ENCODE measurements around the gene LRRFIP1.

The LRRFIP1 gene

DNA sequence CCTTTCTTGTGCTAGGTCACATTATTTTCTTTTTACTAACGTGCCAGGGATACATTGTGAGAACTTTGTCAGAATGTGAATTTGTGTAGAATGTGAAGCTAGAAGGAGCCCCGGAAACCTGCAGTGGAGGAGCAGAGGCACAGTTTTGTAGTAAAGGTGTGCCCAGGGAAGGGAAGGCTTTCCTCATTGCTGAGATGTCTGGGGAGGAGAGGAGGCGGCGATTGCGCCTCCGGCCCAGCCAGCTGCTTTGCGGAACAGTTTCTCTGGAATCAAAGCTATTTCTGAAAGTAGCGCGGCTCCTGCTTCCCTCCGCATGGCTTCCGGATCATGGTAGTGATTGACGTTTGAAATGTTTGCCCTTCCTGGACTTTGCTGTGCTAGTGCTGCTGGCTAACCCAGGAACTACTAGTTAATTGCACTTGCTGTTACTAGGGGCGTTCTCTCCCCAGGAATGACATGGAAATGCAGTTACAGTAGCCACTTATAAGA, 88.1 kb downstream of the LRRFIP1 start:
- Histone ChIP-seq H3K9ac (ENCODE audit: low read depth, low read length) (no peak overlapping the region), H3K4me1 (ENCODE audit: insufficient read depth, low read length) (no peaks in the 10 kb centered on the region), H3K27ac (ENCODE audit: low read length) (no peak overlapping the region), H2AFZ (ENCODE audit: low read depth, low read length) (no peak overlapping the region), H3K4me3 (ENCODE audit: low read depth in 1 of 2, low read length in 2 of 2) (no peak overlapping the region), H4K20me1 (ENCODE audit: insufficient read depth, low read length) (peaks cover 38% of the 10 kb centered on the region), H3K79me2 (ENCODE audit: insufficient read depth, low read length) (peaks cover 26% of the 10 kb centered on the region), H3K9me3 (ENCODE audit: insufficient read depth, low read length, severe bottlenecking) (no peaks in the 10 kb centered on the region), H3K4me2 (ENCODE audit: insufficient read depth, low read length) (no peak overlapping the region), H3K36me3 (ENCODE audit: insufficient read depth, low read length) (peaks cover 23% of the 10 kb centered on the region), H3K27me3 (ENCODE audit: insufficient read depth, low read length, poor library complexity) (no peaks in the 10 kb centered on the region)
- ATAC-seq (ENCODE audit: insufficient read depth, low read depth) (no peak), DNase-seq (no peak)
- TF ChIP-seq, protein P1, sequence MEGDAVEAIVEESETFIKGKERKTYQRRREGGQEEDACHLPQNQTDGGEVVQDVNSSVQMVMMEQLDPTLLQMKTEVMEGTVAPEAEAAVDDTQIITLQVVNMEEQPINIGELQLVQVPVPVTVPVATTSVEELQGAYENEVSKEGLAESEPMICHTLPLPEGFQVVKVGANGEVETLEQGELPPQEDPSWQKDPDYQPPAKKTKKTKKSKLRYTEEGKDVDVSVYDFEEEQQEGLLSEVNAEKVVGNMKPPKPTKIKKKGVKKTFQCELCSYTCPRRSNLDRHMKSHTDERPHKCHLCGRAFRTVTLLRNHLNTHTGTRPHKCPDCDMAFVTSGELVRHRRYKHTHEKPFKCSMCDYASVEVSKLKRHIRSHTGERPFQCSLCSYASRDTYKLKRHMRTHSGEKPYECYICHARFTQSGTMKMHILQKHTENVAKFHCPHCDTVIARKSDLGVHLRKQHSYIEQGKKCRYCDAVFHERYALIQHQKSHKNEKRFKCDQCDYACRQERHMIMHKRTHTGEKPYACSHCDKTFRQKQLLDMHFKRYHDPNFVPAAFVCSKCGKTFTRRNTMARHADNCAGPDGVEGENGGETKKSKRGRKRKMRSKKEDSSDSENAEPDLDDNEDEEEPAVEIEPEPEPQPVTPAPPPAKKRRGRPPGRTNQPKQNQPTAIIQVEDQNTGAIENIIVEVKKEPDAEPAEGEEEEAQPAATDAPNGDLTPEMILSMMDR (IDR thresholded peaks at IDR 0.05; ENCODE audit: borderline replicate concordance, extremely low read depth, low read length, poor library complexity, severe bottlenecking): no peak
- TF ChIP-seq EZH2 (IDR thresholded peaks at IDR 0.05; ENCODE audit: borderline replicate concordance, low read depth, low read length, severe bottlenecking): no peak

DNA sequence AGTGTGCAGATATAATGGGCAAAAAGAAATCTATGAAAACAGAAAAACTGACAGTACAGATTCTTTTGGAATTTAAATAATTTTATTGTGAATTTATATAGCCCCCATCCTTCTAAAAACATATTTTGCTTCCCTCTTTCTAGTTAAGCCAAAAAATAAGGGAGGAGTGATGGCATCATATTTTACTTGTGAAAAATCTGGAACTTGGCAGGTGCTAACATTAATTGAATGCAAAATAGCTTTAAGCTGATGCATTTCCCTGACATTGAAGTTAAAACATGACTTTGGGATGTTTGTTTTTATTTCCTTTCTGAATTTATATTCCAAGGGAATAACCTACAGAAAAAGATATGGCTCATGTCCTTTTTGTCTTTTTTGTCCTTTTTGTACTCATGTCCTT, 88.6 kb downstream of the LRRFIP1 start:
- peaks cover 42% of the 10 kb centered on the region for H4K20me1 ChIP-seq (ENCODE audit: insufficient read depth, low read length)
- TF ChIP-seq, protein P1 (IDR thresholded peaks at IDR 0.05; ENCODE audit: borderline replicate concordance, extremely low read depth, low read length, poor library complexity, severe bottlenecking): no peak
- TF ChIP-seq EZH2 (IDR thresholded peaks at IDR 0.05; ENCODE audit: borderline replicate concordance, low read depth, low read length, severe bottlenecking): no peak
- H3K4me1 ChIP-seq (ENCODE audit: insufficient read depth, low read length): no peaks in the 10 kb centered on the region
- H3K36me3 ChIP-seq (ENCODE audit: insufficient read depth, low read length): peaks cover 25% of the 10 kb centered on the region
- H2AFZ ChIP-seq (ENCODE audit: low read depth, low read length): no peak overlapping the region
- H3K27ac ChIP-seq (ENCODE audit: low read length): no peak overlapping the region
- no peak overlapping the region for H3K4me2 ChIP-seq (ENCODE audit: insufficient read depth, low read length)
- peaks cover 23% of the 10 kb centered on the region for H3K79me2 ChIP-seq (ENCODE audit: insufficient read depth, low read length)
- H3K27me3 ChIP-seq (ENCODE audit: insufficient read depth, low read length, poor library complexity): no peaks in the 10 kb centered on the region
- no peak for DNase-seq
- no peak overlapping the region for H3K4me3 ChIP-seq (ENCODE audit: low read depth in 1 of 2, low read length in 2 of 2)
- ATAC-seq (ENCODE audit: insufficient read depth, low read depth): no peak
- no peaks in the 10 kb centered on the region for H3K9me3 ChIP-seq (ENCODE audit: insufficient read depth, low read length, severe bottlenecking)
- H3K9ac ChIP-seq (ENCODE audit: low read depth, low read length): no peak overlapping the region

DNA sequence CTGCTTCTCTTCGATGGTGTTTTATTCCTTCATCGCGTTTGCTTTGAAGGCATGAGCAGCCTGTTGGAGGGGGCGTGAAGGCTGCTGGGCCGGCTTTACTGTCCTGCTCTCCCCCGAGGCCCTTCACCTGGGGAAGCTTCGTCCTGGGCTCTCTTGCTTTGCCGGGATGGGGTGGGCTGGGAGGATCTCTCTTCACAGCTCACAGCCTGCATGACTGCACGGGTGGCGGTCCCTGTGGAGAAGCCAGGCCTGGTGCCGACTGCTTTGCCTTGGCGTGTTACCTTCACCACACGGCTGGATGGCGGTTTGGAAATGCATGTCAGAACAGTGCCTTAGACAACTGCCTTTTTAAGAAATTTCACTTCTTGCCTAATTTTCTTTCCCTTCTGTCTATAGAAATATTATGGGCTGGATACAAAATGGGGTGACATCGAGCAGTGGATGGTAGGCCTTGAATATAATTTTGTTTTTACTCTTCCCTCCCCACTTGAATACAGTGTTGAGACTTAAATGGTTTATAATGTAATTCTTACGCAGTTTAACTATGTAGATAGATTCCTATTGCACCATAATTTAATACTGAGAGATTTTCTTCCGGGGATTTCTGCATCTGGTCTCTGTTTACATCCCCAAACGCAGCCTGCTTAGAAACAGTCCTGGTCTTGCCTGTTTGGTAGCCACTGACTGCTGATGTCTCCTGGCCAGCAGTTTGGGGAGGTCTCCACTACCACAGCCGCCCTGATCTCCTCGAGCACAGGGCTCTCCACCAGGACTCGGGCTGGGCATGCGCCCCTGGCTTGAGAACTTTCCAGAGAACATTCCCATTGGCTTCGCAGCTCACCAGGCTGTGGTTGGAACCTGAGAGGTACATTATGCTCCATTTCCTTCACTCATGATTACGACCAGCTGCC, 90.2 kb downstream of the LRRFIP1 start:
- Histone ChIP-seq H3K27ac (ENCODE audit: low read length) (no peak overlapping the region), H3K4me1 (ENCODE audit: insufficient read depth, low read length) (no peaks in the 10 kb centered on the region), H2AFZ (ENCODE audit: low read depth, low read length) (no peak overlapping the region), H3K79me2 (ENCODE audit: insufficient read depth, low read length) (peaks cover 14% of the 10 kb centered on the region), H4K20me1 (ENCODE audit: insufficient read depth, low read length) (peaks cover 35% of the 10 kb centered on the region), H3K27me3 (ENCODE audit: insufficient read depth, low read length, poor library complexity) (no peaks in the 10 kb centered on the region), H3K4me2 (ENCODE audit: insufficient read depth, low read length) (no peak overlapping the region), H3K36me3 (ENCODE audit: insufficient read depth, low read length) (peaks cover 21% of the 10 kb centered on the region; the same call in 1 of the 2 replicates), H3K9ac (ENCODE audit: low read depth, low read length) (no peak overlapping the region), H3K9me3 (ENCODE audit: insufficient read depth, low read length, severe bottlenecking) (no peaks in the 10 kb centered on the region), H3K4me3 (ENCODE audit: low read depth in 1 of 2, low read length in 2 of 2) (no peak overlapping the region)
- ATAC-seq (ENCODE audit: insufficient read depth, low read depth) (no peak), DNase-seq (no peak)
- TF ChIP-seq EZH2 (IDR thresholded peaks at IDR 0.05; ENCODE audit: borderline replicate concordance, low read depth, low read length, severe bottlenecking): no peak
- TF ChIP-seq, protein P1 (IDR thresholded peaks at IDR 0.05; ENCODE audit: borderline replicate concordance, extremely low read depth, low read length, poor library complexity, severe bottlenecking): no peak
